Stimulated activated CD4-positive, alpha-beta T cell treated with anti-CD3 and anti-CD28 coated beads, Interleukin-4, amount 100 ng/mL, for 4 hours (primary cell): ENCODE measurements around the gene FGF22.
"Not testable (repeated sequence)": the region's sequence is repeated elsewhere in the genome, so short reads cannot be mapped to it uniquely, and the experiment has no call there.

Experiments
- DNase-seq, 2 experiments: peaks; one replicate each; pipeline ENCODE4 v3.0.0-alpha.2; 2020

The FGF22 gene

GRCh38 chr19:661427-662196 is 21.9 kb downstream of the FGF22 start:
- peak; percentile 61 to 64 for DNase-seq

GRCh38 chr19:662207-662961 is 22.7 kb downstream of the FGF22 start:
- peak; percentile 66 to 78 for DNase-seq

GRCh38 chr19:662962-663681 is 23.4 kb downstream of the FGF22 start, which contains the start of gene RNF126:
RNF126 (minus strand) TSS chr19:663214; CDS start chr19:663121, 93 bp downstream.
- DNase-seq = peak; percentile 90 to 99

- DNase-seq = no peak
Observed at GRCh38 chr19:663682-664117, 24.0 kb downstream of the FGF22 start.

GRCh38 chr19:664913-665443 is 25.3 kb downstream of the FGF22 start:
- DNase-seq = peak; percentile 75 to 82

GRCh38 chr19:666985-667573 is 27.4 kb downstream of the FGF22 start:
- not testable (repeated sequence) for DNase-seq

- DNase-seq = not testable (repeated sequence)
Observed at GRCh38 chr19:668675-669434, 29.2 kb downstream of the FGF22 start.

- DNase-seq = no peak
Observed at GRCh38 chr19:670609-671075, 31.0 kb downstream of the FGF22 start.

- no peak for DNase-seq
Observed at GRCh38 chr19:674282-675151, 34.8 kb downstream of the FGF22 start.

GRCh38 chr19:676007-676338 is 36.3 kb downstream of the FGF22 start:
- DNase-seq = no peak

- DNase-seq = no peak
Observed at GRCh38 chr19:676339-677105, 36.8 kb downstream of the FGF22 start, which contains the start of gene FSTL3. FSTL3 (plus strand) TSS chr19:676392; CDS start chr19:676424, 32 bp downstream.

GRCh38 chr19:677201-677600 is 37.5 kb downstream of the FGF22 start:
- no peak for DNase-seq

GRCh38 chr19:677601-678436 is 38.1 kb downstream of the FGF22 start:
- DNase-seq = no peak

GRCh38 chr19:678791-679388 is 39.2 kb downstream of the FGF22 start:
- no peak for DNase-seq

GRCh38 chr19:679418-680286 is 40.0 kb downstream of the FGF22 start:
- DNase-seq = peak in 1 of 2 experiments; percentile 42

GRCh38 chr19:680287-681028 is 40.8 kb downstream of the FGF22 start:
- DNase-seq = peak; percentile 99 to 100
